Measurements from ENCODE around the gene NEURL2.

NEURL2 gene

DNA sequence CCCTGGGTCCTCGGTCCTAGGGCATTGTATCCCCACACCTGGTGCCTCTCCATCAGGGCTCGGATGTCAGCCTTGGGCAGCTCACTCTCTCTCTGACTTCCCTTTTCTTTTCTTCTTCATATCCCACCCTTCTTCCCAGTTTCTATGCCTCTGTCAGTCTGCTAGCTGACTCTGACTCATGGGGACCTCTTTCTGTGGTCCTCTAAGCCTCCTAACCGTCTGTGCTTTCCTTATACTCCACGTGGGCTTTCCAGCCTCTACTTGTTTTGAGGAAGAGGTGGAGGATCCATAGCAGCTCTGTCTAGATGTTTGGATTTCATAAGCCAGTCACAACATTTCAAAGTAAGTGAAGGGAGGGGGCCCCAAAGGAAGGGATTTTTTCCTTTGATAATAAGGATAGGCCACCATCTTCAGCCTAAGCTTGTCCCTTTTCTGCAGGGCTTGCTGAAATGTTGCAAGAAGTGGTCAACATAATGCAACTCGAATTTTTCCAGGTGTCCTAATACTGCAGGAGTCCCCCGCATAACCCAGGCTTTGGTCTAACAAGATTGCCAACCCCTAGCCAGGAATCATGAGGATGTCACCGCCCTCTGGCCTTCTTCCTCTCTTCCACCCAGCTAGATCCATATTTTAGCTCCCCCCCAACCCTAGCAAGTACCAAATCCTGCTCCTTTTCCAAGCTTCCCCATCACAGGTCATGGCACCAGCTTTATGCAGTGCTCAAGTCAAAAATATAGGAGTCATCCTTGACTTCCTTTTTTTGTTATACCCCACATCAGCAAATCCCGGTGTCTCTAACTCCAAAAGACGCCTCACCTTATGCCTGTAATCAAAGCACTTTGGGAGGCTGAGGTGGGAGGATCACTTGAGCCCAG lies 29.7 kb upstream of the NEURL2 start:
- H3K4me3 ChIP-seq (ENCODE audit: low read depth, low read length): no peak overlapping the region

DNA sequence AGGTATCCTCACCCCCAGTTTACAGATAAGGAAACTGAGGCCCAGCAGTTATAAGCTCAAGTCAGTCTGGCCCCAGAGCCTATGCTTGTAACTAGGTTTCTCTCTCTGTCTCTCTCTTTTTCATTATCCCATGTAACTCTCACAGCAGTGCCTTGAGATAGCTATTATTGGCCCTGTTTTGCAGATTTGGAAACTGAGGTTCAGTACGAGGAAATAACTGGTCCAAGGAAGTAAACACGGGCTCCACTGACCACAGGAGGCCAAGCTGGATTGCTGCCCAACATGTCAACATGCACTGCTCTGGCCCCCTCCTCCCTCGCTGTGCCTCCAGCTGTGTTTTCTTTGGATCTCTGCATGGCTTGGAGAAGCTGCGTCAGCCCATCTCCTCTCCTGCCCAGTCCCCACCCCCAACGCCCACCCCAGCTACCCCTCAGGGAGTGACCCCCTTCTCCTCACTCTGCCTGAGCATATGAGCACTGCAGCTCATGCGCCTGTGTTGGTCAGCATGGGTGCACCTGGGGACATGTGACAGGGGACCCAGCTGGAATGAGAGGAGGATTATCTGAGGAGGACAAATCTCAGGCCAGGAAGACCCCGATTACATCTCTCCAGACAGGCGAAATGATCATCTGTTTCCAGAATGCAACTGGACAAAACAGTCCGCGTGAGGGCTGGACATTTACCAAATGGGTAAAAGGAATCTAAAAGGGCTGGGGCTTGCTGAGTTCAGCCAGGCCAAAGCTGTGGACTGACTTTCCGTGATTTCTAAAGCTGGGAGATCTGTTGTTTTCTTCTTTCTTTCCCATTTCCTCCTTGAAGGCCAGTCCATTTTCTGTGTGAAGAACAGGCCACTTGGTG lies 28.8 kb upstream of the NEURL2 start:
- H3K4me3 ChIP-seq (ENCODE audit: low read depth, low read length): no peak overlapping the region

DNA sequence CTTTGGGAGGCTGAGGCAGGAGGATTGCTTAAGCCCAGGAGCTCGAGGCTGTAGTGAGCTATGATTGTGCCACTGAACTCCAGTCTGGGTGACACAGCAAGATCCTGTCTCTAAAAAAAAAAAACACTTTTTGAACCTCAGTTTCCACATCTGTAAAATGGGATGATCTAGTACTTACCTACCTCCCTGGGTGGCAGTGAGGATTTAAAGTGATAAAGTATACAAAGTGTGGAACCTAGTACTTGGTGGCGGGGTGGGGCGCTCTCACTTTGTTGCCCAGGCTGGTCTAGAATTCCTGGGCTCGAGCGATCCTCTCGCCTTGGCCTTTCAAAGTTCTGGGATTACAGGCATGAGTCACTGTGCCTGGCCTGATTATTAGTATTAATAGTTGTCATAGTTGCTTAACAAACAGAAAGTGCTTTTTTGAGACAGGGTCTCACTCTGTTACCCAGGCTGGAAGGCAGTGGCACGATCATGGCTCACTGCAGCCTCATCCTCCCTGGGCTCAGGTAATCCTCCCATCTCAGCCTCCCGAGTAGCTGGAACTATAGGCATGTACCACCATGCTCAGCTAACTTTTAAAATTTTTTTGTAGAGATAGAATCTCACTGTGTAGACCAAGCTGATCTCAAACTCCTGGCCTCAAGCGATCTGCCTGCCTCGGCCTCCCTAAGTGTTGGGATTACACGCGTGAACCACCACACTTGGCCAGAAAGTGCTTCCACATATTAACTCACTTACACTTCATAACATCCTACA lies 27.9 kb upstream of the NEURL2 start:
- H3K4me3 ChIP-seq (ENCODE audit: low read depth, low read length): no peak overlapping the region

DNA sequence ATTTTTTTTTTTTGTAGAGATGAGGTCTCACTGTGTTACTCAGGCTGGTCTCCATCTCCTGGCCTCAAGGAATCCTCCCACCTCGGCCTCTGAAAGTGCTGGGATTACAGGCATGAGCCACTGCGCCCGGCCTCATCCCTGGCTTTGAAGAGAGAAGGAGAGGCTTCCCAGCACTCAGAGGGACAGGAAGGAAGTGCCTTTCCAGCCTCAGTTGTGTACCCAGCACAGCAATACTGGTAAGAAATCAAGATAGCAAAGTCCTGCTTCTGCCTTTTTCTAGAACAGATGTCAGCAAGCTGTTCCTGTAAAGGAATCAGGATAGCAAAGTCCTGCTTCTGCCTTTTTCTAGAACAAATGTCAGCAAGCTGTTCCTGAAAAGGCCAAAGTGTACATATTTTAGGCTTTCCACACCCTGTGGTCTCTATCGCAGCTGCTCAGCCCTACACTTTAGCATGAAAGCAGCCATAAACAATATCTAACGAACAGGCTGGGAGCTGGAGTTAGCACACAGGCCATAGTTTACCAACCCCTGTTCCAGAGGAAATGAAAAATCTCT lies 27.3 kb upstream of the NEURL2 start:
- no peak overlapping the region for H3K4me3 ChIP-seq (ENCODE audit: low read depth, low read length)

DNA sequence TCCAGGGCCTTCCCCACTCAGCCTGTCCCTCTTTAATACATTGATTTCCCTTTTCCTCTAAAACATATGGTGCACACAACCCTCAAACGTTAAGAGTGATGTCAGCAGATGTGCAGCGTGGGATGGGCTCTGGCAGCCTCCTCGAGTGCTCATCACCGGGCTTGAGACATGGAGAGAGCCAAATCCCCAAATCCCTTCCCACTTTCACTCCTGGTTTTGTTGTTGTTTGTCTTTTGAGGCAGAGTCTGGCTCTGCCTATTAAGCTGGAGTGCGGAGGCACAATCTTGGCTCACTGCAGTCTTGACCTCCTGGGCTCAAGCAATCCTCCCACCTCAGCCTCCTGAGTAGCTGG lies 26.8 kb upstream of the NEURL2 start:
- no peak overlapping the region for H3K4me3 ChIP-seq (ENCODE audit: low read depth, low read length)

DNA sequence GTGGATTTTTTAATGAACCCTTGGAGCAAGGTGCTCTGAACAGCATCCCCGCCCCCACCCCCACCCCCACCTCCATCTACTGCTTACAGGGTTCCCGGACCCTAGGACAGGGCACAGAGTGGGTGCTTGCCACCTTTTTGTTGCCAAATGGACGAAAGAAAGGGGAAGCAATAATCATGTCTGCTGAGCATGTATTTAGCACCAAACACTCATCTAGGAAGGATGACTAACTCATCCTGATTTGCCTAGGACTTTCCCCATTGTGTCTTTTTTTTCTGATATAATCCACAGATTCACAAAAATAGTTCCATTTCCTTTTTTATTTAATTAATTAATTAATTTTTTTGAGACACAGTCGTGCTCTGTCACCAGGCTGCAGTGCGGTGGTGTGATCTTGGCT lies 22.1 kb upstream of the NEURL2 start:
- no peak overlapping the region for H3K4me3 ChIP-seq (ENCODE audit: low read depth, low read length)

DNA sequence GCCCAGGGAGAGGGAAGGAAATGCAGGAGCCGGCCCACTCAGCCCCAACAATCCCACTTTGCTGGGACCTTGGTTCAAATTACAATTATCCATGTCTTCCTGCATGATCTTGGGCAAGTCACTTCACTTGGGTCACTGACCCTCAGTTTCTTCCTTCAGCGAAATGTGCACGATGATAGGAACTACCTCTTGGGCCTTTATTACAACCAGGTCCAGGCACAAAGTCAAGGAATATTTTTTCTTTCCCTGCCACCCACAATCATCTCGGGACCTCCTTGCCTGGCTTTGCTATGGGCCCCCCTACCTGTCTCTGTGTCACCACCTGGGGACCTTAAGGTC lies 21.3 kb upstream of the NEURL2 start:
- peak overlapping the region; percentile 2 for H3K4me3 ChIP-seq (ENCODE audit: low read depth, low read length)

DNA sequence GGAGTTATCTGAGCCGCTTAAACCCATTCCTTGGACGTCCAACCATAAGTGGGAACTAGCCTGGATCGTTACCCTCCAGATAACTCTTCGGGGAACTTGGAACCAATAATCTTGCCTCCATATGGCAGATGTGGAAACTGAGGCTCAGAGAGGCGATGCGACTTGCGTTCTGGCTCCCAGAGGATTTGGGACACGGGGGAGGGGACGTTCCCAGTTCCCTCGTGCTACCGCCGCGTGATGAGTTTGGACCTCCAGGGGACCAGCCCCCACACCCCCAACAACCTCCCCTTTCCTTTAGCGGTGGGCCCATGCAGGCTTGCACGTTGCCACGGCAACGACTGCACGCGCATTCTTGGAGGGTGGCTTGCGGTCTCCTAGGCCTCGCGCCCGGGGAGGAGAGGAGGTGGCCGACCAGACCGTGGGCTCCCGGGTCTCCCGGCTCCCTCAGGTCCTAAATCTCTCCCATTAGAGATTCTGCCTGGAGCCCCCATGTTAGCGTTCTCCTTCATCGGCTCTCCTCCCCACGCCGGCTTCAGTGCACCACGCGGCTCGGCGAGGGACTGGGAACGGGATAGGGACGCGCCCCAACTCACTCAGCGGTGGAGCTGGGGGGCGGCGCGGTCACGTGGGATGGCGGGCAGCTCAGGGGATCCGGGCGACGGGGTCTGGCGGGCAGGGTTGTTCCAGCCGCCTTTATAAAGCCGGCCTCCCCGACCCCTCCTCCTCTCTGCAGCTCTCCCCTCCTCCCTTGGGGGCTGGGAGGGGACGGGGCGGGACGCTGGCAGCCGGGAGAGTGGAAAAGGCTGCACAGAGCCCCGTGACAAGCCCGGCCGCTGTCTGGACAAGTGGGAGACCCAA lies 20.7 kb upstream of the NEURL2 start, which contains the start of gene PLTP:
Gene PLTP (minus strand): TSS at position 670 of the 858 bp plus-strand sequence. CDS start 703 bp downstream, outside the sequence.
- H3K4me3 ChIP-seq (ENCODE audit: low read depth, low read length): peak within 1 kb of the TSS; percentile 66

DNA sequence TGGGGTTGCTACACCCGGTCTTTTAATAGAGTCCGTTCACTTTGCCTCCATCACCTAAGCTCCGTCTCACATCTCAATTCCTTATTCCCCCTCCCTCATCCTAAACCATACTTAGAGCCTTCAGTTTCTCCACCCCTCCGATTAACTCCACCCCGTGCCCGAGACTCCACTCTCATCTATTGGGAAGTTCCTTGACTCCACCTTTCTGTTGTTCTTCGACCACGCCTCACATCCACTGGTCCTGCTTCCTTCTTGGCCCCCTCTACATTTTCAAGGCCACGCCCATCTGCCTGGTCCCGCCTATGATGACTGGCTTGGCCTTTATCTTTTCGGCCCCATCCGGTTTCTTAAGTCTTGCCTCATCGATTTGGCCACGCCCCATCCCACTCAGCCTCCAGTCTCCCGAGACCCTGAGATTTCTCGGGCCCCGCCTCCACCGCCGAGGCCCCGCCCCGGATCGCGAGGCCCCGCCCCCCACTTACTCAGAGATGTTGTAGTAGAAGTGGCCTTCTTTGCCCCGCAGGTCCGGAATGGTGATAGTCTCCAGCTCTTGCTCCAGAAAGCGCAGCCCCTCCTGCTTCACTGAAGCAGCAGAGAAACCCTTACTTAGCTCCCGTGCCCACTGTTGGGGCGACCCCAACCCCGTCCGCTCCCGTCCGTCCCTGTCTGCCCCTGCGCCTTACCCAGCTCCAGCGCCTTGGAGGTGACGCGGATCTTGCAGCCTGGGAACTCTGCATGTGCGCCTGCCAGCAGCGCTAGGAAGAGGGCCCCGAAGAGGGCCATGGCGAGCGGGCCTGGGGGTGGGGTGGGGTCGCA lies 19.9 kb upstream of the NEURL2 start:
- peak overlapping the region; percentile 66 for H3K4me3 ChIP-seq (ENCODE audit: low read depth, low read length)

DNA sequence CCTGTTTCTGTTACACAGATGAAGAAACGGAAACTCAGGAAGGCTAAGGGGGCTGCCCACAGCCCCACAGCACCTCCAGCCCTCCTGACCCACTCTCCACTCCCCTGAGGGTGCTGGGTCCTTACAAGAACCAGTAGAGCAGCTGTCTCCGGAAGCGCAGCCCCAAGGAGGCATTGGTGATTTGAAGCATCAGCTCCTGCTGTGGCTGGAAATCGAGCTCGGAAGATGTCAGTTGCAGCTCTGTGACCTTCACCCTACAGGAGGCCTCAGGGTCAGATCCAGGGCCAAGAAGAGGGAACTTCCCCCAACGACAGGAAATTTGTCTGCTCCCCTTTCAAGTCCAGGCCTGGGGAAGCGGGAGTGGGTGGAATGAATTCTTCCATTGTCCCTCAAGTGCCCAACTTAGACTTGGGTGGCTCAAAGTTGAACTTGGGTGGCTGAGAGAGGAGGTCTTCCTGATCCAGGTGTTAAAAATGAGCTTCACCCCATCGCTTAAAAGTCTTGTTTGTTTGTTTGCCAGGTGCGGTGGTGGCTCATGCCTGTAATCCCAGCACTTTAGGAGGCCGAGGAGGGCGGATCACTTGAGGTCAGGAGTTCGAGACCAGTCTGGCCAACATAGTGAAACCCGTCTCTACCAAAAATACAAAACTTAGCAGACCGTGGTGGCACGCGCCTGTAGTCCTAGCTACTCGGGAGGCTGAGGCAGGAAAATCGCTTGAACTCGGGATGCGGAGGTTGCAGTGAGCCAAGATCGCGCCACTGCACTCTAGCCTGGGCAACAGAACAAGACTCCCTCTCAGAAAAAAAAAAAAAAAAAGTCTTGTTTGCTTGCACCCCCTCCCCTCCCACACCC lies 19.0 kb upstream of the NEURL2 start:
- no peak overlapping the region for H3K4me3 ChIP-seq (ENCODE audit: low read depth, low read length)

DNA sequence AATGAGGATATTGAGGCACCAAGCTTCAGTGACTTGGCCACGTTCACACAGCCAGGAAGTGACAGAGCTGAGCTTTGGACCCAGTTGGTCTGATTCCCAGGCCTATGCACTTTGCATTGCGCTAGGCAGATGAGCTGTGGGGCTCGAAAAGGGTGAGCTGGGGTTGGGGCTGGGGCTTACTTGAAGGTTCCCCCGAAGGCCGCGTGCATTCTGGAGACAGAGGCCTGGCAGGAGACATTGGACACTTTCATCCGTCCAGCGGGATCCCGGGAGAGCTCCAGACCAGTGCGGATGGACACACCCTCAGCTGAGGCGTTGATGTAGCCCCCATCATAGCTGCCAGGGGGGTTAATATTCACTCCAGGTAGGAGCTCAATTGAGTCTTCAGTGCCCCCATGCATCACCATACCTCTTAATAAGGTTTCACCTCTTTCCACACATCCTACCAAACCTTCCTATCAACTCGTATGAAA lies 18.4 kb upstream of the NEURL2 start:
- no peak overlapping the region for H3K4me3 ChIP-seq (ENCODE audit: low read depth, low read length)

DNA sequence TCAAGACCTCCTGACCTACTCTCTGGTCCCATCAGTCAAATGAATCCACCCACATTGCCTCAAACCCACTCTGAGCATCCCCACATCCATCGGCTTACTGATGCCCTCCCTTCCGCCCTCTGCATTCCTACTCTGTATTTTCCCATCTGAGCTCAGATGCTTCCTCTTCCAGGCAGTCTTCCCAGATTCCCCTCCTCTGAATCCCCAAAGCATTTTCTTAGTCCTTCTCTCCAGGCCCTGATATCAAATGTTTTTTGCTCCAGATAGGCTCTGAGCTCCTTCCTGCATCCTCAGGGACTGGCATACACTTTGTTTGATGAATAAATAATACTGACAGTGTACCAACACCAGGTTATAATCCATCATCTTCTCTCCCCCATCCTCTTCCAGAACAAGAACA lies 17.1 kb upstream of the NEURL2 start:
- H3K4me3 ChIP-seq (ENCODE audit: low read depth, low read length): no peak overlapping the region

DNA sequence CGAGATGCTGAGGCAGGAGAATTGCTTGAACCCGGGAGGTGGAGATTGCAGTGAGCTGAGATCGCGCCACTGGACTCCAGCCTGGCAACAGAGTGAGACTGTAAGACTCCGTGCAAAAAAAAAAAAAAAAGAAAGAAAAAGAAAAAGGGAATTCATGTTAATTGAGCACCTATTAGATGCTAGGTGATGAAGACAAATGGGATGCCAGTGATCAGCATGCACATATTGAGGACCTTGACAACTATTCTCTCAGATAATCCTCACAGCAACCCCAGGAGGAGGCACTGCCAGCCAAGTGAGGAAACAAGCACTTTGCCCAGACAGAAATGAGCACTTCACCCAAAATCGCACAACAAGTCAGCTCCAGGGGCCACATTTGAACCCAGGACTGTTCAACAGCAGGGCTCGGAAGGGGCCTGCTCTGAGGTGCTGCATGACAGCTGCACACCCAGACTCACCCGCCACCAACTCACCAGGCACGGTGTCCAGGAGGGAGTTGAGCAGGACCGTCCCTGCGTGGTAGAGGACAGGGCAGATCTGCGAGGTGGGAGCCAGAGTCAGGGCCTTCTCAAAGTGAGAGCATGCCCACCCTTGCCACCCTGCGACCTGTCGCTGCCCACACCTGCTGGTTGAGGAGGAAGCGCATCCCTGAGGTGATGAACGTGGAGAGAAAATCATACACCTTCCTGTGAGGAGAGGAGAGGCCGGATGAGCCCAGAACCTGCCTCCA lies 16.4 kb upstream of the NEURL2 start:
- no peak overlapping the region for H3K4me3 ChIP-seq (ENCODE audit: low read depth, low read length)

DNA sequence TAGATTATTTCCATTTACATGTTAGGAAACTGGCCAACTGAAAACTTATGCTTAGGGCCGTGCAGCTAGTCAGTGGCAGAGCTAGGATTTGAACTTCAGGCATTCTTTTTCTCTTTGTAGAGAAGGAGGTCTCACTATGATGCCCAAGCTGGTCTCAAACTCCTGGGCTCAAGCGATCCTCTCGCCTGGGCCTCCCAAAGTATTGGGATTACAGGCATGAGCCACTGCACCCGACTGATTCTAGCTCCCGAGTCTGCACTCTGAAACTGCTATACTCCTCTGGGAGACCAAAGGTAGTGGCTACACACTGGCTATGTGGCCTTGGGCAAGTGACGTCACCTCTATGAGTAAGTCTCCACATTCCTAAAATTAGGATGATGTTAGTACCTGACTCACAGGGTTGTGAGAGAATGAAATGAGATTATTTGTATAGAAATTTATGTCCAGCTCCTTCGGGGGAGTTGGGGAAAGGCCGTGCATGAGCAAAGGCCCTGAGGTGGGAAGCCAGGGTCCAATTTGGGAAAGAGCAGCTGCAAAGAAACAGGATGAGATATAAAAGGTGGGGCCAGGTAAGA lies 14.6 kb upstream of the NEURL2 start:
- H3K4me3 ChIP-seq (ENCODE audit: low read depth, low read length): no peak overlapping the region

DNA sequence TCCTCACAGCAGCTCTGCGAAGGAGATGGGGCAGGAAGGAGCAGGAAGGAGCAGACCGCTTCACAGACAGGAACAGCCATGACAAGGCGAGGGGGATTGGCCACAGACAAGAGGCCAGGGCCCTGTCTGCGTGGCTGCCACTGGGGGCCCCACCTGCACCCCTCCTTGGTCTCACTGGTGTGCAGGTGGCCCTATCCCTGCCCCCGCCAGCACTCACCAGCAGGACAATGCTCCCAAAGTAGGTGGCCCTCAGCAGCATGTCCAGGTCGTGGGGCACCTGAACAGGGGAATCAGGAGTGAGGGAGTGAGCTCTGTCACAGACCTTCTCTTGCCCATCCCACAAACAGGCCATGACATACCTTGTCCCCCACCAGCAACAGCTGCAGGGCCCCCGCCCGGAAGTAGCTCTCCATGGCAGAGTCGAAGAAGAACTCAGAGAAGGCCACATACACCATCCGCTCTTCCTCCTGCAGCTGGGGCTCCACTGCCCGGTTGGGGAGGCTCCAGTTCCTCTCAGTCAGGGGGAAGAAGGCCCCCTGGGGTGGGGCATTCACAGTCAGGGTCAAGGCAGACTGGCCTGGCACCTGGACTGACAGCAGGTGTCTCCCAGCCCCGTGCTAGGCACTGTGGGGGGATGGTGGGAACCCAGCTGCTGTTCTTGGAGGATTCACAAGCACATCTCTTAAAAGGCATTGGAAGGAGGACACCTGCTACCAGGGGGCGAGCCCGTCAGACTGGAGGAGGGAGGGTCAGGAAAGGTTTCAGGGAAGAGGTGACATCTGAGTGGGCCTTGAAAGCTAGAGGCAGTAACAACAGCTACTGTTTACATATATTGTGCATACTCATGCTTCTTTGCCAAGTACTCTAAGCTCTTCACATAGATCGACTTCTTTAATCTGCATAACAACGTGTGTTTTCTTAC lies 13.8 kb upstream of the NEURL2 start:
- no peak overlapping the region for H3K4me3 ChIP-seq (ENCODE audit: low read depth, low read length)

DNA sequence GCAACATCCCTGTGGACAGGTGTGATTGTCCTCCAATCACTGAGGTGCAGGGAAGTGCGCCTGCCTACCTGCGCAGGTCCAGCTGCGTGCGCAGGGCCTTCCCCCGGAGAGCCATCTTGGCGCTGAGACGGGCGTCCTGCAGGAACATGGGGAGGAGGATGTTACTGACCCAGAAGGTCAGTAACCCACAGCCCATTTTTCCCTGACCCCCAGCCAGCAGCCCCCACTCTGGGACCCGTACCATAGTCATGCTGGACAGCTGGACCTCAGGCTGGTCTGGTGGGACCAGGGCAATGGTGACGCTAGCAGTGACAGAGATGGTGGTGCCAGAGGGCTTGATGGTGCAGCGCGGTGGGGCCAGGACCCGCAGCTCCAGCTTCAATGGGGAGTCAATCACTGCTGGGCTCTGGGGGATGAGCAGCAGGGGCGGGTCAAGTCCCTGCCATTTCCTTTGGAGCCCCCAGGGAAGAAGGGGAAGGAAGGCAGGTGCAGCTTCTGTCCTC lies 11.2 kb upstream of the NEURL2 start:
- H3K4me3 ChIP-seq (ENCODE audit: low read depth, low read length): no peak overlapping the region

Data from iPS-11a (cell line).